ENCODE data around the gene MN1.
A peak's percentile ranks its signal among the peaks of the same experiment; 100 is the strongest.

Gene MN1

DNA sequence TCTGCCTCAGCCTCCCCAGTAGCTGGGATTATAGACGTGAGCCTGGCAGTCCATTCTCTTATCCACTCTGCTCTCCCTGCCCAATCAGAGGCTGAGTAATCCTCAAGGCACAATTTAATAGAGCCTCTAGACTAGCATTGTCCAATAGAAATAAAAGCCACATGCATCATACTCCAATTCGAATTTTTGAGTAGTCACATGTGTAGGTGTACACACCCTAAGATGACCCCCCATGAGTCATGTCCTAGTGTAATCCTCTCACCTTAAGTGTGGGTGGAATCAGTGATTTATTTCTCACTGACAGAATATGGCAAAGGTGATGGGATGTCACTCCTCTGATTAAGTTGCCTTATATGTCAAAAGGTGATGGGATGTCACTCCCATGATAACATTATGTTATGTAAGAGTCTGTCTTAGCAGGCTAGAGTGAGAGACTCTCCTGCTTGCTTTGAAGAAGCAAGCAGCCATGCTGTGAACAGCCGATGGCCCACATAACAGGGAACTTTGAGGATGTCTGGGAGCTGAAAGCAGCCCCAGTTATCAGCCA lies 61.3 kb downstream of the MN1 start:
- peaks cover 10% of the 10 kb centered on the region for H3K4me1 ChIP-seq (ENCODE audit: insufficient read depth, low read length)
- H3K36me3 ChIP-seq (ENCODE audit: insufficient read depth, low read depth, low read length) = peaks cover 53% of the 10 kb centered on the region
- H3K27ac ChIP-seq (ENCODE audit: low read length) = no peak overlapping the region
- peaks cover 17% of the 10 kb centered on the region for H3K9me3 ChIP-seq (ENCODE audit: insufficient read depth, low read depth, low read length)
- no peak overlapping the region for H3K4me3 ChIP-seq (ENCODE audit: low read length)
- H3K9ac ChIP-seq (ENCODE audit: low read depth, low read length) = no peak overlapping the region
- peaks cover 8% of the 10 kb centered on the region; the same call in 1 of the 2 replicates for H3K27me3 ChIP-seq (ENCODE audit: insufficient read depth, low read length)

DNA sequence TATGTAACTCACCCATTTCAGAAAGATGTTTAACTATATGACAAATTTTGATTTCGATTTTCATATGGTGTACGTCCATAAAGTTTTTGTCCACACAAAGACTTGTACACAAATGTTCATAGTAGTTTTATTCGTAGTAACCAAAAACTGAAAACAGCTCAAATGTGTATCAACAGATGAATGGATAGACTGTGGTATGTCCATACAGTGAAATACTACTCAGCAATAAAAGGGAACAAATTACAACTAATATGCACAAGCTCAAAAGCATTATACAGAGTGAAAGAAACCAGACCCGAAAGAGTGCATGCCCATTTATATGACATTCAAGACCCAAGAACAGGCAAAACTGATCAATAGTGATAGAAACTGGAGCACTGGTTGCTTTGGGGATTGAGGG lies 64.0 kb downstream of the MN1 start:
- H3K9ac ChIP-seq (ENCODE audit: low read depth, low read length) = no peak overlapping the region
- H3K9me3 ChIP-seq (ENCODE audit: insufficient read depth, low read depth, low read length) = peaks cover 17% of the 10 kb centered on the region
- peaks cover 58% of the 10 kb centered on the region for H3K36me3 ChIP-seq (ENCODE audit: insufficient read depth, low read depth, low read length)
- no peak overlapping the region for H3K4me3 ChIP-seq (ENCODE audit: low read length)
- no peak overlapping the region for H3K27ac ChIP-seq (ENCODE audit: low read length)
- peaks cover 6% of the 10 kb centered on the region; the same call in 1 of the 2 replicates for H3K27me3 ChIP-seq (ENCODE audit: insufficient read depth, low read length)
- peaks cover 7% of the 10 kb centered on the region for H3K4me1 ChIP-seq (ENCODE audit: insufficient read depth, low read length)

DNA sequence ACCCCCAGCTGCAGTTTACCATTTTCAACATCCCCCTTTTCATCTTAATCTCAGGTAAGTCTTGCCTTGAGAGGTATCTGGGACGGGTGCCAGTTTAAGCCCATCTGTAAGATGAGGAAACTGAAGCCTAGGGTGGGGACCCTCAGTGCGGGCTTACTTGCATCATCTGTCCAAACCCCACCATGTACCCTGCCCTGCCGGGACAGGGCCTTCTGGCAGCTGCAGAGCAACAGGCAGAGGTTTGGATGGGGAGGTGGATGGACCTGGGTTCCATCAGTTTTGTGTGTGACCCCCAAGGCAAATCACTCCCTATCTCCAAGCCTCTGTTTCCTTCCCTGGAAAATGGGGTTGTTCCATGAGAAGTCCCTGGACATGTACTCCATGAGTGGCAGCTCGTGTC lies 67.5 kb downstream of the MN1 start:
- Histone ChIP-seq H3K27me3 (ENCODE audit: insufficient read depth, low read length) (no peaks in the 10 kb centered on the region), H3K9ac (ENCODE audit: low read depth, low read length) (no peak overlapping the region), H3K27ac (ENCODE audit: low read length) (no peak overlapping the region), H3K4me3 (ENCODE audit: low read length) (no peak overlapping the region), H3K36me3 (ENCODE audit: insufficient read depth, low read depth, low read length) (peaks cover 36% of the 10 kb centered on the region), H3K9me3 (ENCODE audit: insufficient read depth, low read depth, low read length) (peaks cover 13% of the 10 kb centered on the region), H3K4me1 (ENCODE audit: insufficient read depth, low read length) (peaks cover 5% of the 10 kb centered on the region; the same call in 1 of the 2 replicates)

DNA sequence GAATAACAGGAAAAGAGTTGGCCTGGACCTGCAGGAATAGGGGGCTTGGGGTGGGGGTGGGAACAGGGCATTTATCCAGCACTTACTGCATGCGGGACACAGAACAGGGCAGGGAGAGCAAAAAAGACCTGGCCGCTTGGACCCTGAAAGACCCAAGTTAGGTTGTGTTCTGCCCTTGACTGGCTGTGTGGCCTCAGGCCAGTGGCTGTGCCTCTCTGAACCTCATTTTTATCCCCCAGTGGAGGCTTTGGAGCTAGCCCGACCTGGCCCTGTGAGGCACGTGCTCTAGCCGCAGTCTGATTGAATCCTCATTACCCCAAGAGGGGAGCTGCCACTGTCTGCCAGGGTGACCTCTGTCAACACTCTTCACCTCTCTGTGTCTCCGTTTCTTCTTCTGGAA lies 68.7 kb downstream of the MN1 start:
- H3K4me3 ChIP-seq (ENCODE audit: low read length) = no peak overlapping the region
- H3K9me3 ChIP-seq (ENCODE audit: insufficient read depth, low read depth, low read length) = peaks cover 6% of the 10 kb centered on the region
- H3K27me3 ChIP-seq (ENCODE audit: insufficient read depth, low read length) = no peaks in the 10 kb centered on the region
- peaks cover 24% of the 10 kb centered on the region for H3K36me3 ChIP-seq (ENCODE audit: insufficient read depth, low read depth, low read length)
- no peak overlapping the region for H3K9ac ChIP-seq (ENCODE audit: low read depth, low read length)
- H3K27ac ChIP-seq (ENCODE audit: low read length) = no peak overlapping the region
- peaks cover 11% of the 10 kb centered on the region for H3K4me1 ChIP-seq (ENCODE audit: insufficient read depth, low read length)

GRCh38 chr22:27732391-27732790 lies 69.2 kb downstream of the MN1 start:
- Histone ChIP-seq H3K9me3 (ENCODE audit: insufficient read depth, low read depth, low read length) (peaks cover 1% of the 10 kb centered on the region; the same call in 1 of the 2 replicates), H3K9ac (ENCODE audit: low read depth, low read length) (no peak overlapping the region), H3K4me1 (ENCODE audit: insufficient read depth, low read length) (peaks cover 15% of the 10 kb centered on the region), H3K27ac (ENCODE audit: low read length) (no peak overlapping the region), H3K36me3 (ENCODE audit: insufficient read depth, low read depth, low read length) (peaks cover 20% of the 10 kb centered on the region), H3K27me3 (ENCODE audit: insufficient read depth, low read length) (no peaks in the 10 kb centered on the region), H3K4me3 (ENCODE audit: low read length) (no peak overlapping the region)

DNA sequence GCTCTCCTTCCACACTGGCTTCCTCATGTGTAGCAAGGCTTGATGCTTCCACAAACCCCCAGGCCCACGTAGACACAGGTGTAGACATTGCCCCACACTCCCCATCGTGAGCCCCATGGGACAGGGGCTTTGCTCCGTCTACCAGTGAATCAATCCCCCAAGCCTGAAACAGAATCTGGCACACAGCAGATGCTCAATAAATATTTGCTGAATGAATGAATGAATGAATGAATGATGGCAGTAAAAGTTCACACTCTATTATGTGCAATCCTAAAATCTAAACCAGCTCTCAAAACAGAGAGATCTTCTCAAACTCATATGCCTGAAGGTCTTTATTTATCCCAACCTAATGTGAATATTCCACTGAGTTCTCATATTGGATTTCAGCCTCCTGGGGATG lies 69.9 kb downstream of the MN1 start:
- Histone ChIP-seq H3K36me3 (ENCODE audit: insufficient read depth, low read depth, low read length) (peaks cover 17% of the 10 kb centered on the region), H3K4me1 (ENCODE audit: insufficient read depth, low read length) (peaks cover 19% of the 10 kb centered on the region), H3K27me3 (ENCODE audit: insufficient read depth, low read length) (no peaks in the 10 kb centered on the region), H3K27ac (ENCODE audit: low read length) (no peak overlapping the region), H3K9ac (ENCODE audit: low read depth, low read length) (no peak overlapping the region), H3K9me3 (ENCODE audit: insufficient read depth, low read depth, low read length) (no peaks in the 10 kb centered on the region), H3K4me3 (ENCODE audit: low read length) (no peak overlapping the region)

GRCh38 chr22:27730641-27731433 lies 70.7 kb downstream of the MN1 start:
- Histone ChIP-seq H3K4me1 (ENCODE audit: insufficient read depth, low read length) (peaks cover 22% of the 10 kb centered on the region), H3K27ac (ENCODE audit: low read length) (no peak overlapping the region), H3K9me3 (ENCODE audit: insufficient read depth, low read depth, low read length) (no peaks in the 10 kb centered on the region; the same call in 1 of the 2 replicates), H3K27me3 (ENCODE audit: insufficient read depth, low read length) (no peaks in the 10 kb centered on the region), H3K4me3 (ENCODE audit: low read length) (no peak overlapping the region), H3K9ac (ENCODE audit: low read depth, low read length) (no peak overlapping the region), H3K36me3 (ENCODE audit: insufficient read depth, low read depth, low read length) (peaks cover 11% of the 10 kb centered on the region)

DNA sequence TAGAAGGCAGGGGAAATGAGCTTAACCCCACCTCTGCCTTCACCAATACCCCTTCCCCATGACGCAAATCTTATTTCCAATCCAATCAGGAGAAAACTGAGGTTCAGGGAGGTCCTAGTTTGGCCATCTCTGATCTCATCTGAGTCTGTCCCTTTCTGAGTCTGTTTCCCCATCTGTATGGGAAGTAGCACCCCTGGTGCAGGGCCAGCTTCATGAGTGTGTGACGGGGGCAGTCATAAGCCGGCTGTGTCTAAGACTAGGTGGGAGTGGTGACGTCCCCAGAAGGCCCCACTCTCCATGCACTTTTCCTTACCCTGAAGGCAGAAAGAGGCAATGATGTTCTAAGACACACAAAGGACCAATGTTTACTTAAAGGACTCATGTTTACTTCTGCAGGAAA lies 72.3 kb downstream of the MN1 start:
- Histone ChIP-seq H3K4me1 (ENCODE audit: insufficient read depth, low read length) (peaks cover 22% of the 10 kb centered on the region), H3K27me3 (ENCODE audit: insufficient read depth, low read length) (no peaks in the 10 kb centered on the region), H3K36me3 (ENCODE audit: insufficient read depth, low read depth, low read length) (0 out of 2 replicates have a peak, but pooled peaks cover 3% of the 10 kb centered on the region), H3K9me3 (ENCODE audit: insufficient read depth, low read depth, low read length) (no peaks in the 10 kb centered on the region; the same call in 1 of the 2 replicates), H3K27ac (ENCODE audit: low read length) (no peak overlapping the region), H3K9ac (ENCODE audit: low read depth, low read length) (no peak overlapping the region), H3K4me3 (ENCODE audit: low read length) (no peak overlapping the region)

GRCh38 chr22:27727673-27728451 lies 73.7 kb downstream of the MN1 start:
- Histone ChIP-seq H3K36me3 (ENCODE audit: insufficient read depth, low read depth, low read length) (0 out of 2 replicates have a peak, but pooled peaks cover 5% of the 10 kb centered on the region), H3K27ac (ENCODE audit: low read length) (no peak overlapping the region), H3K9ac (ENCODE audit: low read depth, low read length) (peak overlapping the region; percentile 5; the same call in 1 of the 2 replicates), H3K4me3 (ENCODE audit: low read length) (no peak overlapping the region), H3K4me1 (ENCODE audit: insufficient read depth, low read length) (peaks cover 22% of the 10 kb centered on the region), H3K9me3 (ENCODE audit: insufficient read depth, low read depth, low read length) (no peaks in the 10 kb centered on the region; the same call in 1 of the 2 replicates), H3K27me3 (ENCODE audit: insufficient read depth, low read length) (no peaks in the 10 kb centered on the region)

GRCh38 chr22:27726686-27727449 lies 74.7 kb downstream of the MN1 start:
- no peaks in the 10 kb centered on the region for H3K27me3 ChIP-seq (ENCODE audit: insufficient read depth, low read length)
- H3K9me3 ChIP-seq (ENCODE audit: insufficient read depth, low read depth, low read length) = no peaks in the 10 kb centered on the region; the same call in 1 of the 2 replicates
- no peak overlapping the region for H3K9ac ChIP-seq (ENCODE audit: low read depth, low read length)
- H3K36me3 ChIP-seq (ENCODE audit: insufficient read depth, low read depth, low read length) = 0 out of 2 replicates have a peak, but pooled peaks cover 5% of the 10 kb centered on the region
- H3K27ac ChIP-seq (ENCODE audit: low read length) = no peak overlapping the region
- no peak overlapping the region for H3K4me3 ChIP-seq (ENCODE audit: low read length)
- peaks cover 22% of the 10 kb centered on the region for H3K4me1 ChIP-seq (ENCODE audit: insufficient read depth, low read length)

GRCh38 chr22:27726331-27726685 lies 75.2 kb downstream of the MN1 start:
- 0 out of 2 replicates have a peak, but pooled peaks cover 5% of the 10 kb centered on the region for H3K36me3 ChIP-seq (ENCODE audit: insufficient read depth, low read depth, low read length)
- no peak overlapping the region for H3K4me3 ChIP-seq (ENCODE audit: low read length)
- H3K27me3 ChIP-seq (ENCODE audit: insufficient read depth, low read length) = no peaks in the 10 kb centered on the region
- H3K27ac ChIP-seq (ENCODE audit: low read length) = no peak overlapping the region
- no peak overlapping the region for H3K9ac ChIP-seq (ENCODE audit: low read depth, low read length)
- H3K9me3 ChIP-seq (ENCODE audit: insufficient read depth, low read depth, low read length) = no peaks in the 10 kb centered on the region; the same call in 1 of the 2 replicates
- peaks cover 22% of the 10 kb centered on the region for H3K4me1 ChIP-seq (ENCODE audit: insufficient read depth, low read length)
